ENCODE measurements around the gene POMT1. TPM values are rescaled to one million over a fixed set of nuclear protein-coding genes. Genes with fewer than 3 reads are reported as not detected.

POMT1 gene
- total and polyA plus RNA-seq, 2 donors (not counting 3 experiments of a cell fraction or from before 2014, with no cell fraction given) = 44.7 to 53.9 TPM

DNA sequence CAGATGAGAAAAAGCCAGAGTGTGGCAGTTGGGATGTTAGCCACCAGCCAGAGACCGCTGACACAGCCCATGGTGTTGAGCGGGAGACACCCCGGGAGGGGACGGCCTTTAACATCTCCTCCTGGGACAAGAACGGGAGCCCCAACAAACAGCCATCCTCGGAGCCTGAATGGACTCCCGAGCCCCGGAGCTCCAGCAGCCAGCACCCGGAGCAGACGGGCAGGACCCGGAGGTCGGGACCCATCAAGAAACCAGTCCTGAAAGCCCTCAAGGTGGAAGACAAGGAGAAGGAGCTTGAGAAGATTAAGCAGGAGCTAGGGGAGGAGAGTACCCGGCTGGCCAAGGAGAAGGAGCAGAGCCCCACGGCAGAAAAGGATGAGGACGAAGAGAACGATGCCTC is 28.0 kb upstream of the POMT1 start:
- Histone ChIP-seq H3K27ac (ENCODE audit: insufficient read depth, low read depth, low read length) (no peak overlapping the region), H3K79me2 (ENCODE audit: control insufficient read depth, insufficient read depth, low read length) (peaks cover 35% of the 10 kb centered on the region), H3K36me3 (ENCODE audit: control insufficient read depth in 2 of 2, extremely low read depth in 1 of 2, insufficient read depth in 2 of 2, low read length in 2 of 2) (peaks cover 35 to 74% of the 10 kb centered on the region in 2 experiments), H3K4me1 (ENCODE audit: control insufficient read depth, extremely low read depth, insufficient read depth, low read length) (no peaks in the 10 kb centered on the region), H3K27me3 (ENCODE audit: control insufficient read depth in 2 of 2, insufficient read depth in 2 of 2, low read length in 2 of 2) (no peaks in the 10 kb centered on the region), H3K4me3 (replicated peaks in 1 of 3; ENCODE audit: insufficient read depth in 1 of 3, low read depth in 1 of 3, low read length in 3 of 3) (no peak overlapping the region), H2AFZ (ENCODE audit: low read depth, low read length) (no peak overlapping the region), H3K9ac (replicated peaks; ENCODE audit: extremely low read depth, insufficient read depth, low read length) (no peak overlapping the region), H3K4me2 (ENCODE audit: insufficient read depth, low read length) (no peak overlapping the region), H3K9me1 (replicated peaks; ENCODE audit: control insufficient read depth, extremely low read depth, insufficient read depth, low read length) (no peaks in the 10 kb centered on the region), H3K9me3 (replicated peaks; ENCODE audit: control insufficient read depth, insufficient read depth, low read length) (no peaks in the 10 kb centered on the region), H4K20me1 (replicated peaks; ENCODE audit: control insufficient read depth, extremely low read depth, insufficient read depth, low read length) (peaks cover 4% of the 10 kb centered on the region)
- intact Hi-C loops (cut with micrococcal nuclease) = loop anchor here (5.0 kb wide), 1 partner anchor 107 kb away; no protein-coding TSS in a partner anchor
- ChIA-PET CTCF (no interaction called here), POLR2A (no interaction called here)
- dilution Hi-C loops (cut with MboI; ENCODE audit: extremely low pct_ligation_motif_present, low sequenced_read_pairs) = no loop called here
- DNase-seq (ENCODE audit: low read depth, low spot score) = no peak
- no peak for FAIRE-seq
- TSS peak; percentile 47 for BruUV-seq (replicated peaks)
- TF ChIP-seq JUN (IDR thresholded peaks at IDR 0.05; ENCODE audit: borderline replicate concordance, insufficient read depth, insufficient read length, low read depth) = no peak
- TF ChIP-seq POLR2AphosphoS5 (IDR thresholded peaks at IDR 0.05; ENCODE audit: insufficient read depth, low read depth, low read length) = no peak
- TF ChIP-seq, protein P1, sequence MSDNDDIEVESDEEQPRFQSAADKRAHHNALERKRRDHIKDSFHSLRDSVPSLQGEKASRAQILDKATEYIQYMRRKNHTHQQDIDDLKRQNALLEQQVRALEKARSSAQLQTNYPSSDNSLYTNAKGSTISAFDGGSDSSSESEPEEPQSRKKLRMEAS (IDR thresholded peaks at IDR 0.05; ENCODE audit: insufficient read depth, insufficient read length) = no peak
- TF ChIP-seq MYC (IDR thresholded peaks at IDR 0.05; ENCODE audit: low read depth, low read length) = no peak
- TF ChIP-seq EZH2 (IDR thresholded peaks at IDR 0.05; ENCODE audit: borderline replicate concordance, low read depth, low read length, severe bottlenecking) = no peak
- TF ChIP-seq FOS (IDR thresholded peaks at IDR 0.05; ENCODE audit: borderline replicate concordance, insufficient read depth, low read length) = no peak
- TF ChIP-seq, protein P2, sequence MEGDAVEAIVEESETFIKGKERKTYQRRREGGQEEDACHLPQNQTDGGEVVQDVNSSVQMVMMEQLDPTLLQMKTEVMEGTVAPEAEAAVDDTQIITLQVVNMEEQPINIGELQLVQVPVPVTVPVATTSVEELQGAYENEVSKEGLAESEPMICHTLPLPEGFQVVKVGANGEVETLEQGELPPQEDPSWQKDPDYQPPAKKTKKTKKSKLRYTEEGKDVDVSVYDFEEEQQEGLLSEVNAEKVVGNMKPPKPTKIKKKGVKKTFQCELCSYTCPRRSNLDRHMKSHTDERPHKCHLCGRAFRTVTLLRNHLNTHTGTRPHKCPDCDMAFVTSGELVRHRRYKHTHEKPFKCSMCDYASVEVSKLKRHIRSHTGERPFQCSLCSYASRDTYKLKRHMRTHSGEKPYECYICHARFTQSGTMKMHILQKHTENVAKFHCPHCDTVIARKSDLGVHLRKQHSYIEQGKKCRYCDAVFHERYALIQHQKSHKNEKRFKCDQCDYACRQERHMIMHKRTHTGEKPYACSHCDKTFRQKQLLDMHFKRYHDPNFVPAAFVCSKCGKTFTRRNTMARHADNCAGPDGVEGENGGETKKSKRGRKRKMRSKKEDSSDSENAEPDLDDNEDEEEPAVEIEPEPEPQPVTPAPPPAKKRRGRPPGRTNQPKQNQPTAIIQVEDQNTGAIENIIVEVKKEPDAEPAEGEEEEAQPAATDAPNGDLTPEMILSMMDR (IDR thresholded peaks at IDR 0.05; ENCODE audit: extremely low read depth in 1 of 2, insufficient read depth in 1 of 2, low read depth in 1 of 2, low read length in 2 of 2) = no peak
- no peak for TF ChIP-seq POLR2A (IDR thresholded peaks at IDR 0.05; ENCODE audit: low read depth, low read length)
- TF ChIP-seq GATA2 (IDR thresholded peaks at IDR 0.05; ENCODE audit: insufficient read depth, insufficient read length, low read depth, low read length) = no peak
